ENCODE results near the gene ACCSL.

The ACCSL gene

DNA sequence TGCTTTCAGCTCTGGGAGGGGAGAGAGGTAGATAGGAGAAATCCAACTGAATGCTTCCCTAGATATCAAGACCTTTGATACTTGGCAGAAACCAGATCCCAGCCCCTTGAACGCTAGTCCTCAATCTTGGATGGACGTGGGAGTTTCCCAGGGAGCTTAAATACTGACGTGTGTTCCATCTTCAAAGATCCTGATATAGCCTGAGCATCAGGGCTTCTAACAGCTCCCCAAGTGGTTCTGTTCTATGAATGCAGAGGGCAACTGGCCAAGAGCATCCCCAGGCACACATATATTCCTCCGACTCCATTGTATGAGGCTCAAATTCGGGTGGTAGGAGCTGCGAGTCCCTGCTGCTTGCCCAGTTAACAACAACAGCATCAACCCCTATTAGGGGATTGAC is 9.6 kb downstream of the ACCSL start:
- no peak for DNase-seq (ENCODE audit: low read depth in 2 of 3, low spot score in 2 of 3)

- DNase-seq (ENCODE audit: low read depth in 2 of 3, low spot score in 2 of 3) = no peak
Measured at GRCh38 chr11:44058275-44058674, 10.5 kb downstream of the ACCSL start.

- DNase-seq (ENCODE audit: low read depth in 2 of 3, low spot score in 2 of 3) = no peak
Measured at GRCh38 chr11:44065161-44065661, 17.4 kb downstream of the ACCSL start.

GRCh38 chr11:44065841-44066731 is 18.3 kb downstream of the ACCSL start, which contains the start of gene ACCS:
Gene ACCS, plus strand, starts transcription at chr11:44066270. Its CDS starts 1,358 bp downstream, at chr11:44067628.
- DNase-seq (ENCODE audit: low read depth in 2 of 3, low spot score in 2 of 3) = peak; percentile 63 to 79 (median 65)

GRCh38 chr11:44066732-44067141 is 19.0 kb downstream of the ACCSL start:
- DNase-seq (ENCODE audit: low read depth in 2 of 3, low spot score in 2 of 3) = peak in 1 of 3 experiments; percentile 1

GRCh38 chr11:44067266-44067665 is 19.5 kb downstream of the ACCSL start:
- no peak for DNase-seq (ENCODE audit: low read depth in 2 of 3, low spot score in 2 of 3)

DNA sequence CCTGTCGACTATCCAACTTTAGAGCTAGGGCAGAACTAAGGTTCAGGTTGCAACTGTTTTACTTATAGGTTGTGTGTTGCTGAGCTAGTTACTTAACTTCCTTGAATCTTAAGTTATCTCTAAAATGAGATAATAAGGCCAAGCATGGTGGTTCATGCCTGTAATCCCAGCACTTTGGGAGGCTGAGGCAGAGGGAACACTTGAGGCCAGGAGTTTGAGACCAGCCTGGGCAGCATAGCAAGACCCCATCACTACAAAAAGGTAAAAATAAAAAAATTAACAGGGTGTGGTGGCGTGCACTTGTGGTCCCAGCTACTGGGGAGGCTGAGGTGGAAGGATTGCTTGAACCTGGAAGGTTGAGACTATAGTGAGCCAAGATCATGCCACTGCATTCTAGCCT is 20.4 kb downstream of the ACCSL start:
- no peak for DNase-seq (ENCODE audit: low read depth in 2 of 3, low spot score in 2 of 3)

GRCh38 chr11:44071157-44071556 is 23.4 kb downstream of the ACCSL start:
- no peak for DNase-seq (ENCODE audit: low read depth in 2 of 3, low spot score in 2 of 3)

- no peak for DNase-seq (ENCODE audit: low read depth in 2 of 3, low spot score in 2 of 3)
Measured at GRCh38 chr11:44072757-44073658, 25.2 kb downstream of the ACCSL start.

DNA sequence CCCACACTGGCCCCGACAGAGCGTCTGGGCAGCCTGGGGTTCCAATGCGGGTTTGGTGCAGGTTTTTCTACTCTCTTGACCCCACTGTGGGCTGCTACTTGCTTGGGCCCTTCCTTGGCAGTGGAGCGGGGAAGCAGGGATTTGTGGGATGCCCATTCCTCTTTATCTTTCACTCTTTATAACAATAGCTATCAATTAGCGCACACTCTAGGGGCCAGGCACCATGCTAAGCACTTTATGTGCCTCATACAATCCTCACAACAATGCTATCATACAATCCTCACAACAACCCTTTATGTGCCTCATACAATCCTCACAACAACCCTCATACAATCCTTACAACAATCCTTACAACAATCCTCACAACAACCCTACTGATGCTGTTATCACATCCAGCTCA is 31.0 kb downstream of the ACCSL start:
- no peak for DNase-seq (ENCODE audit: low read depth in 2 of 3, low spot score in 2 of 3)

GRCh38 chr11:44079376-44079775 is 31.6 kb downstream of the ACCSL start:
- DNase-seq (ENCODE audit: low read depth in 2 of 3, low spot score in 2 of 3) = no peak

DNA sequence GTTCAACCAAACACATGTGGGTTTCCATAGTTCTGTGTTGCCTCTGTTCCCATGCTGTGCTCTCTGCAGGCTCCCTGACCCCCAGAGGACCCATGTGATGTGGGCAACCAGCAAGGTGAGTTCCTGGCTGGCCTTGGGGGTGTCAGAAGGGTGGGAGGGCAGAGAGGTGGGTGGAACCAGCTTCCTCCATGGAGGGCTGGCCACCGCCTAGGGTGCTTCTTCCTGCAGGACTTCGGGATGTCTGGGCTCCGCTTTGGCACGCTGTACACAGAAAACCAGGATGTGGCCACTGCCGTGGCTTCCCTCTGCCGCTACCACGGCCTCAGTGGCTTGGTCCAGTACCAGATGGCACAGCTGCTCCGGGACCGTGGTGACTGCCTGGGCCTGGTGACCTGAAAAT is 33.2 kb downstream of the ACCSL start:
- no peak for DNase-seq (ENCODE audit: low read depth in 2 of 3, low spot score in 2 of 3)

DNA sequence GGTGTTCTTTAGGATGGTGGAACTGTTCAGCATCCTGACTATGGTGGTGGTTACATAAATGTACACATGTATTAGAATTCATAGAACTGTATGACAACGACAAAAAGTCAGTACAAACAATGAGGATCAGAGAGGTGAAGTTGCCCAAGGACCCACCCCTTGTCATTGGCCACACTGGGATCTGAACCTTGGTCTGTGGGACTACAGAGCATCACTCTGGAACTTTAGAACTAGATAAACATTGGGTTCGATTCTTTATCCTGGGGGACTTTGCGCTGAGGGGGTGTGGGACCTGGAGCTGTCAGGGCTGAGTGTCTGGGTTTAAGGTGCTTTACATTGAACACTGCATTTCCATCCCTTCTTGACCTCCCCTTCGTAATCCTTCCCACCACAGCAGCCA is 34.9 kb downstream of the ACCSL start:
- no peak for DNase-seq (ENCODE audit: low read depth in 2 of 3, low spot score in 2 of 3)

DNA sequence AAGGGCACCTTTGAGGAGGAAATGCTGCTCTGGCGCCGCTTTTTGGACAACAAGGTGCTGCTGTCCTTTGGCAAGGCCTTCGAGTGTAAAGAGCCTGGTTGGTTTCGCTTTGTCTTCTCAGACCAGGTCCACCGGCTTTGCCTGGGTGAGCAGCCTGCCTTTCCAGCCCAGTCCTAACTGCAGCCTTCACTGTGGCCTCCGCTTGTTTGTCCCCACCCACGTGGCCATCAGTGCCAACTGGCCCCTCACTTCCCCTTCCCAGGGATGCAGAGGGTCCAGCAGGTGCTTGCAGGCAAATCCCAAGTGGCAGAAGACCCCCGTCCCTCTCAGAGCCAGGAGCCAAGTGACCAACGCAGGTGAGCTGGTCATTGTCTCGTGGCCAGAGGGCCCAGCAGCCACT is 35.7 kb downstream of the ACCSL start:
- DNase-seq (ENCODE audit: low read depth in 2 of 3, low spot score in 2 of 3) = no peak

- DNase-seq (ENCODE audit: low read depth in 2 of 3, low spot score in 2 of 3) = no peak
Measured at GRCh38 chr11:44083906-44084305, 36.1 kb downstream of the ACCSL start.

GRCh38 chr11:44085330-44085729 is 37.5 kb downstream of the ACCSL start:
- DNase-seq (ENCODE audit: low read depth in 2 of 3, low spot score in 2 of 3) = no peak

- DNase-seq (ENCODE audit: low read depth in 2 of 3, low spot score in 2 of 3) = no peak
Measured at GRCh38 chr11:44088377-44088776, 40.6 kb downstream of the ACCSL start.

DNA sequence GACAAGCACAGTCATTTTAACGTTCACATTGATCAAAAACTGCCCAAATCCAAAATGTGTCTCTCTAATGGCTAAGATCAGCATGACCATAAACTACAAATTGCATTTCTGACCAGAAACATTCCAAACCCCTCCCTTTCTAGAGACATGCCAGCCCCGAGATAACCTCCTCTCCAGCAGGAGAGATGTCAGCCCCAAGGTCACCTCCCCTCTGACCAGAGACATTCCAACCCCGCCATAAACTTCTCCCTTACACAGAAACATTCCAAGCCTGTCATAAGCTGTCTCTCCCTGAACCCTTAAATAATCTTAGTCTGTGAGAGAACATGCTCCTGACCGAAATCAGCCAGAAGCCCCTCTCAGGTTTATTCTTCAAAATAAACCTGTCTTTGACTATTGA is 41.1 kb downstream of the ACCSL start:
- no peak for DNase-seq (ENCODE audit: low read depth in 2 of 3, low spot score in 2 of 3)

DNA sequence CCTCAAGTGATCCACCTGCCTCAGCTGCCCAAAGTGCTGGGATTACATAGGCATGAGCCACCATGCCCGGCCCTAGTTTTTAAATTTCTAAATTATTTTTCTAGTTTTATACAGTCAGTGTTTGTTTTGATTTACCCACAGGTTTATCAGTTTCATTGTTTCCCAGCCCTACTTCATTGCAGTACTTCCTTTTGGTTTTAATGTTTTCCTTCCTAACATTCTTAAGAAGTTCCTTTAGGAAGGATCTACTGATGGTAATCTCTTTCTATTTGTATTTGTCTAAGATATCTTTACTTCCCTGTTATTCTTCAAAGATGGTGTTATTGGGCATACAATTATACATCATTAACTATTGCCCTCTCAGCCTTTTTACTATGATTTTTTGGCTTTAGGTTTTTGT is 42.8 kb downstream of the ACCSL start:
- DNase-seq (ENCODE audit: low read depth in 2 of 3, low spot score in 2 of 3) = no peak

DNA sequence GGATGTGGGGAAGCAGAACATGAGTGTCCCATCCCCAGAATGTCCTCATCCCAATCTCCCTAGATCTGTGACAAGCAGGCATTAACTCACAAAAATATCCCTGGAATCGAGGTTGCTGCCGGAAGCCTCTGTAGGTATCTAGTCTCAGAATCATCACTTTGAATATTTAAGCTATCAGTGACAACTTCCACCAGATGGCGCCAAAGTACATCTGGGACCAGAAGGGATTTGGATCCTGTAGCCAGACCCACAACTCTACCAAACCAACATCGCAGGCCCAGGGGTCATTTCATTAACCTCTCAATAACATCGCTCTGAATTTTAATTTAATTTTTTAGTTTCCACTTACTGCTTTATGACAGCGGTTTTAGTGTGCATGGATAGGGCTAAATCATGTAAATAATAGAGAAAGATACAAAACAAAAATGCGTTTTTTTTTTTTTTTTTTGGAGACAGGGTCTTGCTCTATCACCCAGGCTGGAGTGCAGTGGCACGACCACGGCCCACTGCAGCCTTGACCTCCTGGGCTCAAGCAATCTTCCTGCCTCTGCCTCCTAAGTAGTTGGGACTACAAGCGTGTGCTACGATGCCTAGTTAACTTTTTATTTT is 46.6 kb downstream of the ACCSL start:
- DNase-seq (ENCODE audit: low read depth in 2 of 3, low spot score in 2 of 3) = peak in 2 of 3 experiments; percentile 28 to 69
